ENCODE results near the gene IER5L.
"Not testable (repeated sequence)": the region's sequence is repeated elsewhere in the genome, so short reads cannot be mapped to it uniquely, and the experiment has no call there.

Gene IER5L

DNA sequence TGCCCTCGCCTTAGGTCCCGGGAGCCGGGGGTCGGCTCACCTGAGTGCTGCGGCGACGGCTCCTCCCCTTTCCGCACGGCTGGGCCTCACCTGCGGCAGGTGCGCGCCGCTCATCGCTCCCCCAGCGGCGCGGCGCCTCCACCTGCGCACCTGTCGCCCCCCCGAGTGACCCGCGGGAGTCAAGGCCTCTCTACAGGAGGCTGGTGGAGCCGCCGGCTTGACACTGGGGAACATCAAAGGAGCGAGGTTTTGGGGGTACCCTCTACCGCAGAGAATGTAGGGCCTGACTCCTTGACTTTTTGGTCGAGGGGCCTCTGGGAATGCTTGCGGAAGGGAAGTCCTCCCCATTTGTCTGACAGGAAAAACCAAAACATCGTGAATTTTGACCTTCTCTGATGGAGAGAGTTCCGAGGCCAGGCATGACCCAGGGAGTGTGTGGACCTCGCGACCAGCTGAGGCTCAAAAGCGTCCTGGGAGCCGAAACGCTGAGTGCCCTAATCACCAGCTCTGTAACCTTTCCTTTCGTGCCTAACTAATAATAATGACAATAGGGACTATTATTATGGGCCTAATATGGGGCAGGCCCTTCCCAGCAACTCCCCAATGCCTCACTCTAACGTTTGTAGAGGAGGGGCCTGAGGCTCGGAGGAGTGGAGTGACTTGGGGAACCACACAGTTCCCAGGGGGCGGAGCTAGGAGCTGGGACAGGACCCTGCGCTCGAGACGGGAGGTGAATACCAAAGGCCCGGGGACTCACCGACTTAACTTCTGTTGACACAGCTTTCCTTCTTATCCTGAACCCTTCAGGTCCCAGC is 714 bp upstream of the IER5L start:
- DNase-seq: no peak

GRCh38 chr9:129177443-129177790 is 644 bp downstream of the IER5L start:
- DNase-seq: no peak

DNA sequence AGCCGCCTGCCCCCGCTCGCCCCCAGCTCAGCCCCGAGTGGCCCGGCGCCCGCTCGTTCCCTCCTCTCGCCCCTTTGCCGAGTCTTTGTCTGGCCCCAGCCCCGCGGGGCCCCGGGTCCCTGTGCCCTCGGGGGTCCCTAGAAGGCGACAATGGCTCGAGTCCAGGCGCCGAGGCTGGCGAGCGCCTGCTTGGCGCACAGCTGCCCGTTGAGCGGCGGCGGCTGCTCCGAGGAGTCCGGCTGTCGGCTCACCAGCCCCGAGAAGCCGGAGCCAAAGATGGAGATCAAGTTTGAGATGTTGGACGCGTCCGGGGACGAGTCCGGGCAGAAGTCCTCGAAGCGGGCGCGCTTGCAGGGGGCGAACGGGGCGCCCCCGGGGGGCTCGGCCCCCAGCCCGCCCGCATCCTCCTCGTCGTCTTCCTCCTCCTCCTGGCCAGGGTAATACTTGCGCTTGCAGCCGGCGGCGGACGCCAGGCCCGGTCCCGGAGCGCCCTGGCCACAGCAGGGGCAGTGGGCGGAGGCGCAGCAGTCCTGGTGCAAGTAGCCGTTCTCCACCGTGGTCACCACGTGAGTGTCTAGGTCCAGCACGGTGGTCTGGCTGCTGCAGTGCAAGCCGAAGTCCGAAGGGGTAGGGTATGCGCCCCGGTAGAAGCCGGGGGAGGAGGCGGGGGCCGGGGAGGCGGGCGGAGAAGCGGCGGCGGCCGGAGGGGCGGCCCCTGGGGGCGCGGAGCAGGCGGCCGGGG is 1.2 kb downstream of the IER5L start:
- DNase-seq: peak in 1 of 5 donors; percentile 24

- peak in 2 of 5 donors; percentile 21 to 70 for DNase-seq
These were observed 2.0 kb downstream of the IER5L start for GRCh38 chr9:129175825-129176633.

- no peak for DNase-seq
These were observed 2.6 kb downstream of the IER5L start for GRCh38 chr9:129175515-129175824.

GRCh38 chr9:129174724-129175514 is 3.1 kb downstream of the IER5L start:
- DNase-seq: peak in 1 of 5 donors; percentile 29

DNA sequence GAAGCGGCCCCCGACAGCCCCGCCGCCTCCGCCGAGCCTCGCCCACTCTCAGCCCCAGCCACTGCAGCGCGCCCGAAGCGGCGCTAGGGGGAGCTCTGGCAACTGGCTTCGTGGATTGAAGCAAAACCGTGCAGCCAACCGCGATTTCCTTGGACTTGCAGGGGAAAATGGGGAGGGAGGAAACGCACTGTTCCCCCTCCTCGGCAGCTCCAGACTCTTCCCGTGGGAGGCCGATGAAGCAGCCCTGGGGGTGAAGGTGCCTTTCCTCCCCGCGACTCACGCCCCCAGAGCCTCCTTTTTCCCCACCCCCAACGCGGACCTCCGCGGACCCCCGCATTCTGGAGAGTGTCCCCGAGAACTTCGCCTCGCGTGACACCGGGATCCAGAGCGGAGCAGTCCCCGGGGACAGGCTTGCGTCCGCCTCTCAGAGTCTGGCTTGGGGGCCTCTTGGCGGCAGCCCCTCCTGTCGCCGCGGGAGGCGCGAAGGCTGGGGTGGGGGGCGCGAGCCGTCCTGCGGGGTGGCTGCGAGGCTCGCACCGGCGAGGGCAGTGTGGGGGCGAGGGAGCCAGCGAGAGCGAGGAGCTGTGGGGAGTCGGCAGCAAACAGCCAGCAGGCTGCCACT is 3.8 kb downstream of the IER5L start:
- DNase-seq: peak; percentile 50 to 74 (median 68)

- DNase-seq: no peak
These were observed 4.6 kb downstream of the IER5L start for GRCh38 chr9:129173296-129174101.

DNA sequence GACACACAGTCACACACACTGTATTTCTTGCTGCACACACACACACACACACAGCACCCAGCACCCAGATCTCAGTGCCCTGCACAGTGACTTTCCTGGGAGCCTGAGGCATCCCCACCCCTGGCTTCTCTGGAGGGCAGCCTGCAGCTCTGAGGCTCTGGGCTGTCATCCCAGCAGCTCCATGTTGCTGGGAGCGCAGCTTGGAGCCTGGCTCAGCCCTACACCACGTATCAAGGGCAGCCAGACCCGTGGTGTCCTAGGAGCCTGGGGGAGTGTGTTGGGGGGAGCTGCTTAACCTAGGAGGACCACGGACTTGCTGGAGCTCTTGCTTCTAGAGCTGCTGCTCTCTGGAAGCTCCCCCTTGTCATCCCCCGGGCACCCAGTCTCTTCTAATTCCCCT is 5.2 kb downstream of the IER5L start:
- DNase-seq: no peak

GRCh38 chr9:129171993-129172751 is 5.9 kb downstream of the IER5L start:
- no peak for DNase-seq

DNA sequence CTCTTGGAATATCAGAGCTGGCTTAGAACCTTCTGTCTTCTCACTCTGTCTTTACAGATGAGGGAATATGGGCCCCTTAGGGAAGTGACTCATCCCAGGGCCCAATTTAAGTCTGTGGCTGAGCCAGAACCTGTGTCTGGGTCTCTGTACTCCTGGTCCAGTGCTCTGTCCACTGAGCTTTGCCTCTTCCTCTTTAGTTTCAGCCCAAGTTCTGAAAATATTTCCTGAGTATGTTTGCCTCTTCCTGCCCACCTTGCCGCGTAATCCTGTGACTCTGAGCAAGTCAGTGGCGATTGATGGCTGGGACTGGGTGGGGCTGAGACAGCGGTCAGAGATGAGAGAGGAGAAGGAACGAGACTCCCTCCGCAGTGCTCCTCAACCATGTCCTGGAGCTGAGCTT is 7.8 kb downstream of the IER5L start:
- DNase-seq: no peak

DNA sequence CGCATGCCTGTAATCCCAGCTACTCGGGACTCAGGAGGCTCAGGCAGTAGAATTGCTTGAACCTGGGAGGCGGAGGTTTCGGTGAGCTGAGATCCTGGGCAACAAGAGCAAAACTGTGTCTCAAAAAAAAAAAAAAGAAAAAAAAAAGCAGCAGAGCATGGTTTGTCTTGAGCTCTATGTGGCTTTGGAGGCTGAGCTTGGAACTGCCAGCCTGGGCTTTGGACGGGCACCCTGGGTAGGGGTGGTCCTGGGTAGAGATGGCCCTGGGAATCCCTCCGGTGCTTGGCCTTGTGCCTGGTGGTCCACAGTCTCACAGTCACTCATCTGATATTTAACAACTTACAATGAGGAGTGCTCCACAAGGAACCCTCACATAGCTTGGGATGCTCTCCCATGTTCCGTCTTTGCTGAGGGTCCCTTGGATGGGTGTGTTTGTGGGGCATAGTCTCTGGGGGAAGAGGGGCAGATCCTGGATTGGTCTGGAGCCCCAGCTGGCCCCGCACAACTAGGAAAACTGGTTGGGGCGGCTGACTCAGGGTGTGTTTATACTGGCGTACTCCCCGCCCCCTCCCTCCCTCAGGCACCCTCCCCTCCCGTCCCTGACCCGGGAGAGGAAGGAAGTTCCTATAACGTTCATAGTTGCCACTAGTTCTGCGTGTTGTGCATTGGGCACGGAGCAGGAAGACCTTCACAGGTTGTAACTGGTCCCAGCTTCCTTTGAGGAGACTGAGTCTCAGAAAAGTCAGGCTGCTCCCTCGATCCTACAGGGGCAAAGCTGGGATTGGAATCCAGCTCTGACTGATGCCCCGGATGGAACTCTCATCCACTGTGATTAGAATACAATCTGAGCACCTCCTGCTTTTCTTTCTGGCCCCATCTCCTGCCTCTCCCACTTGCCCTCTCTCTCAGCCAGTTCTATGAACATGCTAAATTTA is 11.2 kb downstream of the IER5L start:
- no peak for DNase-seq

- no peak for DNase-seq
These were observed 12.9 kb downstream of the IER5L start for GRCh38 chr9:129165198-129165597.

DNA sequence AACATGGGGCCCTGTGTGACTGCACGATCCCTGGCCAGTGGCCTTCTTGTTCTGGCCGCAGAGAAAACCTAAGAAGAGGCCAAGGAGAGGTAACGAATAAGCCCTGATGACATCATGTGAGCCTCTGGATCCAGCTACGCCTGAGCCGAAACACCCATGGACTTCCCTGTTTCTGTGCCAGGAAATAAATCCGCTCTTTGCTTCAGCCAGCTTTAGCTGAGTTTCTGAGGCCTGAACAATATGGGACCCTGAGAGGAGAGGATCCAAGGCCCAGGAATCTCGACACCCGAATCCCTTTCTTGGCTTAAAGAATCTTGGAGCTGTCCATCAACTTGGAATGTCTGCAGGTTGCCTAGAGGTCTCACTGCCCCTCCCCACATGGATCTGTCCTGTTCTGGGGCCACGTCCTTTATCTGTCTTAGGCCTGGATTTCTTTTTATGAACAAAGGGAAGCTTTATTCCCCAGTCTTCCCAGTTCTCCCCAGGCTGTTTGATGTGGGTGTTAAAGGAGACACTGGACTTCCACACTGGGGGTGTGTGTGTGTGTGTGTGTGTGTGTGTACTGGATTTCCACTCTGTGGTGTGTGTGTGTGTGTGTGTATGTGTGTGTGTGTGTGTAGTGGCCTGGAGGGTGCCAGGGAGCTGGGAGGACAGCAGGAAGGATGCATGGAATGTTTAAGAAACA is 13.7 kb downstream of the IER5L start:
- no peak for DNase-seq

GRCh38 chr9:129163753-129164152 is 14.3 kb downstream of the IER5L start:
- no peak for DNase-seq

GRCh38 chr9:129163198-129163670 is 14.8 kb downstream of the IER5L start:
- DNase-seq: not testable (repeated sequence)

DNA sequence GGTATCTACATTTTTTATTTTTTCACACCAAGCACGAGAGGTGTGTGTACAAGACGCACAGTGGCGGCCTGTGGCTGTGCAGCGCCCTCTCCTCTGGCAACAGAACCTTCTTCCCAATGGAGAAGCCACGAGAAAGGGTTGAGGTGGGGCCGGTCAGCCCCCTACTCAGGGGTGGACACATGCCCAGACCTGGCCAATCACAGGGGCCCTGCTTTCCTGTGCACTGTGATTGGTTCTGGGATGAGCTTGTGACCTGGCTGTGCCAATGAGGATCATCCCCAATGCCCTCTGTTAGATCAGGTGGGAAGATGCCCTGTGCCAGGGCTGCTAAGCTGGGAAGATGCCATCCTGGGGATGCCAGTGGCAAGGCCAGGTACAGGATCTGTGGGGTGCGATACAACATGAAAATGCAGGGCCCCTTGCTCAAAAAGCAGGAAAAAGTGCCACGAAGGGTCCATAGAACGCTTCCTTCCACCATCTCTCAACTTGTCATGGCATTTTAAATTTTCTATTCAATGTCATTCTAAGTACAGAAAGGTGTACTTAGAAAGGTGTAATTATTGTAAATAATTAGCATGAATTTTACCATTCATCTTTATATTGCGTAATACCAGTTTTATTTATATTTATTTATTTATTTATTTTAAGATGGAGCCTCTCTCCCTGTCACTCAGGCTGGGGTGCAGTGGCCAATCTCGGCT is 15.4 kb downstream of the IER5L start:
- no peak for DNase-seq

DNA sequence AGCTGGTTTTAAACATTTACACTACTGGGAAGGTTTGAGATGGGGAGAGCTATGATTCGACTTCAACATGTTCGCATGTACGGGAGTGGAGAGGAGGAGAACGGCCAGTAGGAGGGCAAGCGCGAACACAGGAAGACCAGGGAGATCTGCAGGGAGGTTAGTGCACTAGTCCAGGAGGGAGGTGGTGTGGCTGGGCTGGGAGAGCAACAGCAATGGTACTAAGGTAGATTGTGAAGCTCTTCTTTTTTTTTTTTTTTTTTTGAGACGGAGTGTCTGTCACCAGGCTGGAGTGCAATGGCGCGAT is 16.6 kb downstream of the IER5L start:
- DNase-seq: no peak

Data from T-helper 1 cell (primary cell).